Measurements from ENCODE around the gene PEF1. TPM values are rescaled to one million over a fixed set of nuclear protein-coding genes. Genes with fewer than 3 reads are reported as not detected.

Gene PEF1
- total RNA-seq, 1 donor from 2014 or later, result 53.3 TPM

DNA sequence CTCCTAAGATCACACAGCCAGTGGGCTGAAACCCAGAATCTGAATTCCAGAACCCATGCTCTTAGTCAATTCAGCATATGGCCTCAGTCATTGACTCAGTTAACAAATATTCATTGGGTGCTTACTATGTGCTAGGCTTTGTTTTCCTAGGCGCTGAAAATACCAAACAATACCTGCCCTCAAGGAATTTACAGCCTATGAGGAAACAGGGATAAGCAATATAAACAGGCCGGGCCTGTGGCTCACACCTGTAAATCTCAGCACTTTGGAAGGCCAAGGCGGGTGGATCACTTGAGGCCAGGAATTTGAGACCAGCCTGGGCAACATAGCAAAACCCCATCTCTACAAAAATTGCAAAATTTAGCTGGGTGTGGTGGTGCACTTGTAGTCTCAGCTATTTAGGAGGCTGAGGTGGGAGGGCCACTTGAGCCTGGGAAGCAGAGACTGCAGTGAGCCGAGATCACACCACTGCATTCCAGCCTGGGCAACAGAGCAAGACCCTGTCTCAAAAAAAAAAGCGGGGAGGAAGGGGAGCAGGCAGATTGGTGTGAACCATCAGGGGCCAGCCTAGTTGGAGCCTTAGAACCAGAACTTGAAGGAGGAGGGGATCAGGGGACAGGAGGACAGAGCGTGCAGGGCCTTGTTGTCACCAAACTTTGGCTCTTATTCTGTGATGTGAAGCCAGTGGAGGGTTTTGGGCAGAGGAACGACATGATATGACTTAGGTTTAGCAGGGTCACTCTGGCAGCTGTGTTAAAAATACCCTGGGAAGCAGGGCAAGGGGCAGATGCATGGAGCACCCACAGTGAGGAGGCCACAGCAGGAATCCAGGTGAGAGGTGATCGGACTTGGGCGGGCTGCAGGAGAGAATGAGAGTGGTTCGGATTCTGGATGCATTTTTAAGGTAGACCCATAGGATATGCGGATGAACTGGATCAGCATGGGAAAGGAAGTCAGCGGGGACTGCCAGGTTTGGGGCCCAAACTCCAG, 62.6 kb downstream of the PEF1 start:
- Histone ChIP-seq H3K4me3 (no peak overlapping the region), H3K4me1 (peaks cover 48% of the 10 kb centered on the region), H3K27ac (peak overlapping the region; percentile 80)

DNA sequence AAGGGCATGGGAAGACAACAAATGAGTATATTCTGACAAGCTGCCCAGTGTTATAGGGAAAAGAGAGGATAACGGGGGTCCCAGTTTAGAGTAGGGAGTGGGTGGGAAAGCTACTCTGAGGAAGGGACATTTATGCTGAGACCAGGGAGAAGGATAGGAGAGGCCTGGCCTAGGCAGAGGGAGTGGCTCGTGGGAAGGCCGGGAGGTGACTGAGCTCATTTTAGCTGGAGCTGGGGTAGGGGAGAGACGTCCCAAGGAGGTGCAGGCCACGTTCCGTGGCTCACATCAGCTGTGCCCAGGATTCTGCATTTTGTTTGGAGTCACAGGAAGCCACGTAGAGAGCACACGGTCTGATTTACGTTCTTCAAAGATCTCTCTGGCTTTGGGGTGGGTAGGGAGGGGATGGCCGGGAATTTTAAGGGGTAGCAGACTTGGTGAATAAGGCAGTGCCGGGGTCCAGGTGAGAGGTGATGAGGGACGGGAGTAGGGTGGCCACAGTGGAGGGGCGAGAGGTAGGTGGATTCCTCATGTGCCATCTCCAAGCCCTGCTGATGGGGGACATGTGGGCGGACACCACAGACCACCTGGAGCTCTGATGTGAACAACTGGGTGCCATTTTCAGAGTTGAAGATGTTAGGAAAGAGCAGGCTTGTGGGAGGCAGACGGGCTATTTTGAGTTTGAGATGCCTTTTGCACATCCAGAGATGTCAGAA, 63.6 kb downstream of the PEF1 start:
- no peaks in the 10 kb centered on the region for H3K9me3 ChIP-seq
- no peak for TF ChIP-seq POLR2AphosphoS5 (IDR thresholded peaks at IDR 0.05; ENCODE audit: insufficient read depth in 1 of 2, low read depth in 1 of 2)
- TF ChIP-seq, protein P1, sequence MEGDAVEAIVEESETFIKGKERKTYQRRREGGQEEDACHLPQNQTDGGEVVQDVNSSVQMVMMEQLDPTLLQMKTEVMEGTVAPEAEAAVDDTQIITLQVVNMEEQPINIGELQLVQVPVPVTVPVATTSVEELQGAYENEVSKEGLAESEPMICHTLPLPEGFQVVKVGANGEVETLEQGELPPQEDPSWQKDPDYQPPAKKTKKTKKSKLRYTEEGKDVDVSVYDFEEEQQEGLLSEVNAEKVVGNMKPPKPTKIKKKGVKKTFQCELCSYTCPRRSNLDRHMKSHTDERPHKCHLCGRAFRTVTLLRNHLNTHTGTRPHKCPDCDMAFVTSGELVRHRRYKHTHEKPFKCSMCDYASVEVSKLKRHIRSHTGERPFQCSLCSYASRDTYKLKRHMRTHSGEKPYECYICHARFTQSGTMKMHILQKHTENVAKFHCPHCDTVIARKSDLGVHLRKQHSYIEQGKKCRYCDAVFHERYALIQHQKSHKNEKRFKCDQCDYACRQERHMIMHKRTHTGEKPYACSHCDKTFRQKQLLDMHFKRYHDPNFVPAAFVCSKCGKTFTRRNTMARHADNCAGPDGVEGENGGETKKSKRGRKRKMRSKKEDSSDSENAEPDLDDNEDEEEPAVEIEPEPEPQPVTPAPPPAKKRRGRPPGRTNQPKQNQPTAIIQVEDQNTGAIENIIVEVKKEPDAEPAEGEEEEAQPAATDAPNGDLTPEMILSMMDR (IDR thresholded peaks at IDR 0.05), result no peak
- no peak for TF ChIP-seq POLR2A (IDR thresholded peaks at IDR 0.05)
- H3K36me3 ChIP-seq, result peaks cover 0 to 10% of the 10 kb centered on the region in 2 donors
- intact Hi-C loops (cut with DNase I), result loop anchor here (10.0 kb wide), 1 partner anchor 124 kb away; the partner anchor contains the start of gene COL16A1
- H3K4me3 ChIP-seq, result peak overlapping the region; percentile 27 to 35
- H3K4me1 ChIP-seq, result peaks cover 48% of the 10 kb centered on the region
- H3K27me3 ChIP-seq, result no peaks in the 10 kb centered on the region
- H3K27ac ChIP-seq, result peak overlapping the region; percentile 80
- no peak for DNase-seq (ENCODE audit: extremely low spot score in 2 of 2)

More for the DNA sequence above, 62.6 kb downstream of the PEF1 start:
- Histone ChIP-seq H3K36me3 (peaks cover 0 to 10% of the 10 kb centered on the region in 2 donors), H3K27me3 (no peaks in the 10 kb centered on the region), H3K9me3 (no peaks in the 10 kb centered on the region)
- intact Hi-C loops (cut with DNase I), result loop anchor here (10.0 kb wide), 1 partner anchor 123 kb away; the partner anchor contains the start of gene COL16A1
- no peak for DNase-seq (ENCODE audit: extremely low spot score in 2 of 2)
- TF ChIP-seq POLR2A (IDR thresholded peaks at IDR 0.05) (no peak), POLR2AphosphoS5 (IDR thresholded peaks at IDR 0.05; ENCODE audit: insufficient read depth in 1 of 2, low read depth in 1 of 2) (no peak)
- TF ChIP-seq, protein P1 (IDR thresholded peaks at IDR 0.05), result no peak

DNA sequence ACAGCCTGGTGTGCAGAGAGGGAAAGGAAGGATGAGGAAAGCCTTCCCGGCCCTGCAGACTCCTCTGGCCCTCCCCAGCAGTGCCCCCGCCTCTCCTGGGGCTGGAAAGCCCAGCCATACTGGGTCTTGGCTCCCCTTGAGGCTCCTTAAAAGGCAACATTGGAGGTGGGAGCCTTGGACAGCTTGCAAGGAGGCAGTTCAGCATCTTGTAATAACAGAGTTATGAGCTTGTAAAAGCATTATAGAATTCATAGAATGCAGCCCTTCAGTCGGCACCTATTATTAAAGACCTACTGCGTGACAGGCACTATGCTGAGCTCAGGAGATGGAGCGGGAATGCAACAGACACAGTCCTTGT, 64.2 kb downstream of the PEF1 start:
- peak overlapping the region; percentile 35 to 42 for H3K4me3 ChIP-seq
- TF ChIP-seq POLR2A (IDR thresholded peaks at IDR 0.05), result no peak
- TF ChIP-seq POLR2AphosphoS5 (IDR thresholded peaks at IDR 0.05; ENCODE audit: insufficient read depth in 1 of 2, low read depth in 1 of 2), result peak; percentile 54 to 63
- no peak for DNase-seq (ENCODE audit: extremely low spot score in 2 of 2)
- H3K27ac ChIP-seq, result peak overlapping the region; percentile 80
- no peaks in the 10 kb centered on the region for H3K27me3 ChIP-seq
- peaks cover 54% of the 10 kb centered on the region for H3K4me1 ChIP-seq
- intact Hi-C loops (cut with DNase I), result loop anchor here (10.0 kb wide), 1 partner anchor 124 kb away; the partner anchor contains the start of gene COL16A1
- no peaks in the 10 kb centered on the region for H3K9me3 ChIP-seq
- peaks cover 0 to 9% of the 10 kb centered on the region in 2 donors for H3K36me3 ChIP-seq

Other genes starting within 250 kb of the PEF1 start
- gene SERINC2, start 231.7 kb downstream of the PEF1 start, total RNA-seq, result 17.4 TPM
- 142 TPM for gene TINAGL1, start 68.4 kb downstream of the PEF1 start, total RNA-seq
- not detected for gene HCRTR1, start 27.2 kb downstream of the PEF1 start, total RNA-seq
- 82.3 TPM for gene COL16A1, start 59.1 kb upstream of the PEF1 start, total RNA-seq
- 3.9 TPM for gene ADGRB2, start 119.5 kb upstream of the PEF1 start, total RNA-seq
- gene SPOCD1, start 171.1 kb upstream of the PEF1 start, total RNA-seq, result 4.2 TPM

All from vagina (tissue), 2 donors.